ENCODE results near the gene TWSG1. TPM values are rescaled to one million over a fixed set of nuclear protein-coding genes. Genes with fewer than 3 reads are reported as not detected.

Gene TWSG1
- total and polyA plus RNA-seq, 4 donors, result 11.8 to 55.8 (median 21.6) TPM

- DNase-seq (no peak), ATAC-seq (ENCODE audit: insufficient read depth, low FRiP score) (no peak)
- peaks cover 0 to 12% (median 3%) of the 10 kb centered on the region in 5 donors for H3K4me1 ChIP-seq (ENCODE audit: control insufficient read depth in 5 of 5, insufficient read depth in 5 of 5, low read length in 5 of 5)
- 45 to 68% methylated on average over 3 of the region's 3 CpGs for WGBS, 2 donors
- no peaks in the 10 kb centered on the region for H3K9me3 ChIP-seq (ENCODE audit: control insufficient read depth in 4 of 4, insufficient read depth in 3 of 4, low read length in 3 of 4)
- H3K27ac ChIP-seq (ENCODE audit: low read depth in 1 of 2, low read length in 1 of 2), result no peak overlapping the region
- peaks cover 0 to 23% (median 3%) of the 10 kb centered on the region in 4 donors for H3K36me3 ChIP-seq (ENCODE audit: control insufficient read depth in 4 of 4, insufficient read depth in 4 of 4, low read length in 4 of 4)
- TF ChIP-seq CTCF (IDR thresholded peaks at IDR 0.05; ENCODE audit: control extremely low read depth, extremely low read depth), result no peak
- no peak overlapping the region for H3K9ac ChIP-seq (ENCODE audit: insufficient read depth in 1 of 2, low read length in 2 of 2)
- H3K27me3 ChIP-seq (ENCODE audit: control insufficient read depth in 3 of 3, insufficient read depth in 3 of 3, low read length in 2 of 3), result no peaks in the 10 kb centered on the region
- no peak overlapping the region for H3K4me3 ChIP-seq
Observed at GRCh38 chr18:9337873-9338272, 3.3 kb downstream of the TWSG1 start.

GRCh38 chr18:9340472-9340871, 5.9 kb downstream of the TWSG1 start:
- Histone ChIP-seq H3K9ac (ENCODE audit: insufficient read depth in 1 of 2, low read length in 2 of 2) (no peak overlapping the region), H3K27ac (ENCODE audit: low read depth in 1 of 2, low read length in 1 of 2) (no peak overlapping the region), H3K4me1 (ENCODE audit: control insufficient read depth in 5 of 5, insufficient read depth in 5 of 5, low read length in 5 of 5) (peaks cover 0 to 9% (median 2%) of the 10 kb centered on the region in 5 donors), H3K9me3 (ENCODE audit: control insufficient read depth in 4 of 4, insufficient read depth in 3 of 4, low read length in 3 of 4) (no peaks in the 10 kb centered on the region), H3K4me3 (no peak overlapping the region), H3K36me3 (ENCODE audit: control insufficient read depth in 4 of 4, insufficient read depth in 4 of 4, low read length in 4 of 4) (peaks cover 0 to 32% (median 9%) of the 10 kb centered on the region in 4 donors), H3K27me3 (ENCODE audit: control insufficient read depth in 3 of 3, insufficient read depth in 3 of 3, low read length in 2 of 3) (no peaks in the 10 kb centered on the region)
- no peak for DNase-seq
- TF ChIP-seq CTCF (IDR thresholded peaks at IDR 0.05; ENCODE audit: control extremely low read depth, extremely low read depth), result no peak
- WGBS, 2 donors, result 94 to 98% methylated on average over 6 of the region's 6 CpGs
- no peak for ATAC-seq (ENCODE audit: insufficient read depth, low FRiP score)

GRCh38 chr18:9343577-9343976, 9.0 kb downstream of the TWSG1 start:
- DNase-seq (no peak), ATAC-seq (ENCODE audit: insufficient read depth, low FRiP score) (no peak)
- no peaks in the 10 kb centered on the region for H3K27me3 ChIP-seq (ENCODE audit: control insufficient read depth in 3 of 3, insufficient read depth in 3 of 3, low read length in 2 of 3)
- no peak for TF ChIP-seq CTCF (IDR thresholded peaks at IDR 0.05; ENCODE audit: control extremely low read depth, extremely low read depth)
- H3K9ac ChIP-seq (ENCODE audit: insufficient read depth in 1 of 2, low read length in 2 of 2), result no peak overlapping the region
- H3K4me3 ChIP-seq, result no peak overlapping the region
- H3K27ac ChIP-seq (ENCODE audit: low read depth in 1 of 2, low read length in 1 of 2), result no peak overlapping the region
- H3K4me1 ChIP-seq (ENCODE audit: control insufficient read depth in 5 of 5, insufficient read depth in 5 of 5, low read length in 5 of 5), result peaks cover 0 to 9% (median 0%) of the 10 kb centered on the region in 5 donors
- H3K9me3 ChIP-seq (ENCODE audit: control insufficient read depth in 4 of 4, insufficient read depth in 3 of 4, low read length in 3 of 4), result no peaks in the 10 kb centered on the region
- H3K36me3 ChIP-seq (ENCODE audit: control insufficient read depth in 4 of 4, insufficient read depth in 4 of 4, low read length in 4 of 4), result peaks cover 0 to 22% (median 8%) of the 10 kb centered on the region in 4 donors

GRCh38 chr18:9346775-9347174, 12.2 kb downstream of the TWSG1 start:
- H3K9me3 ChIP-seq (ENCODE audit: control insufficient read depth in 4 of 4, insufficient read depth in 3 of 4, low read length in 3 of 4), result no peaks in the 10 kb centered on the region
- H3K27me3 ChIP-seq (ENCODE audit: control insufficient read depth in 3 of 3, insufficient read depth in 3 of 3, low read length in 2 of 3), result no peaks in the 10 kb centered on the region
- H3K9ac ChIP-seq (ENCODE audit: insufficient read depth in 1 of 2, low read length in 2 of 2), result no peak overlapping the region
- no peak for TF ChIP-seq CTCF (IDR thresholded peaks at IDR 0.05; ENCODE audit: control extremely low read depth, extremely low read depth)
- no peak overlapping the region for H3K27ac ChIP-seq (ENCODE audit: low read depth in 1 of 2, low read length in 1 of 2)
- DNase-seq, result no peak
- H3K4me3 ChIP-seq, result no peak overlapping the region
- H3K4me1 ChIP-seq (ENCODE audit: control insufficient read depth in 5 of 5, insufficient read depth in 5 of 5, low read length in 5 of 5), result peaks cover 0 to 19% (median 0%) of the 10 kb centered on the region in 5 donors
- 97 to 98% methylated on average over 2 of the region's 2 CpGs for whole genome bisulfite sequencing, 2 donors
- H3K36me3 ChIP-seq (ENCODE audit: control insufficient read depth in 4 of 4, insufficient read depth in 4 of 4, low read length in 4 of 4), result peaks cover 0 to 12% (median 7%) of the 10 kb centered on the region in 4 donors
- ATAC-seq (ENCODE audit: insufficient read depth, low FRiP score), result no peak

Measured in lung (tissue), 12 donors.